Measurements from ENCODE around the gene ZFP90.

ZFP90 gene

DNA sequence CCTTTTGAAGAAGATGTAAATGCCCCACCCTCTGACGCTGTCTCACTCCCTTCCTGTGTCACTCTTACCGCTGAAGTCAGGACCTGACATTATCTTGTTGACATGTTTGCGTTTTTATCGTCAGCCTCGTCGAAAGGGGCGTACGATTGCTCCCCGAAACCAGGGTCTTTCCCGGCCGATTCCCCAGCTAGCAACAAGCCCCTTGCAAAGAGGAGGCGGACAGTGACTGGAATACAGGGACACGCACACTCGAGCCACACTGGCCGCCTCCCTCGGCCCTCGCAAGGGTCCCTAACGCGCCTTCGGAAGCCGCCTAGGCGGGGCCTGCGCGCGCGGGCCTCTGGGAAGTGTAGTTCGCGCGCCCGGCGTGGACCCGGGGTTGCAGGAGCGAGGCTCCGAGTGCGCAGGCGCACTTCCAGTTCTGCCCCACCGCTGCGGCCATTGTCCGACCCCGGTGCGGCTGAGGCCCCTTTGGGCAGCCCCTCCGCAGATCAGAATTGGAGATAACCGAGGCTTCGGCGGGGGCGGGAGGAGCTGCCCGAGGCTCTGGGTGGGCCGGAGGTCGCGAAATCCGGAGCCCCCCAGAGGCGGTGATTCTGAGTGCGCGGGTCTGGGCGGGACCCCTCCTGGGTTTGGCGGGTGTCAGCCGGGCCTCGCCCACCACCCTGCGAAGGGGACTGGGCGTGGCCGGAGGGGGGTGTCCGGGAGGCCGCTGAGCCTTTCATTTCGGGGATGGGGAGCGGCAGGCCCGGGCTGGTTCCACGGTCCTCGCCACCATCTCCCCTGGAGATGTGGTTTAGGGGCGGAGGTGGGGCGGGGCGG, at the start of gene ZFP90:
Gene ZFP90 (plus strand): TSS at position 412 of the 822 bp plus-strand sequence. CDS start 502 bp downstream, outside the sequence.
- TF ChIP-seq, protein P1, sequence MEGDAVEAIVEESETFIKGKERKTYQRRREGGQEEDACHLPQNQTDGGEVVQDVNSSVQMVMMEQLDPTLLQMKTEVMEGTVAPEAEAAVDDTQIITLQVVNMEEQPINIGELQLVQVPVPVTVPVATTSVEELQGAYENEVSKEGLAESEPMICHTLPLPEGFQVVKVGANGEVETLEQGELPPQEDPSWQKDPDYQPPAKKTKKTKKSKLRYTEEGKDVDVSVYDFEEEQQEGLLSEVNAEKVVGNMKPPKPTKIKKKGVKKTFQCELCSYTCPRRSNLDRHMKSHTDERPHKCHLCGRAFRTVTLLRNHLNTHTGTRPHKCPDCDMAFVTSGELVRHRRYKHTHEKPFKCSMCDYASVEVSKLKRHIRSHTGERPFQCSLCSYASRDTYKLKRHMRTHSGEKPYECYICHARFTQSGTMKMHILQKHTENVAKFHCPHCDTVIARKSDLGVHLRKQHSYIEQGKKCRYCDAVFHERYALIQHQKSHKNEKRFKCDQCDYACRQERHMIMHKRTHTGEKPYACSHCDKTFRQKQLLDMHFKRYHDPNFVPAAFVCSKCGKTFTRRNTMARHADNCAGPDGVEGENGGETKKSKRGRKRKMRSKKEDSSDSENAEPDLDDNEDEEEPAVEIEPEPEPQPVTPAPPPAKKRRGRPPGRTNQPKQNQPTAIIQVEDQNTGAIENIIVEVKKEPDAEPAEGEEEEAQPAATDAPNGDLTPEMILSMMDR (IDR thresholded peaks at IDR 0.05; ENCODE audit: low read depth, low read length) = no peak
- H3K36me3 ChIP-seq = peaks cover 49% of the 10 kb centered on the region
- peak within 1 kb of the TSS; percentile 95 for H3K27ac ChIP-seq
- DNase-seq = peak; percentile 91
- no peaks in the 10 kb centered on the region for H3K9me3 ChIP-seq (ENCODE audit: severe bottlenecking)
- no peaks in the 10 kb centered on the region for H3K27me3 ChIP-seq (ENCODE audit: insufficient read depth, low read depth, severe bottlenecking)
- H3K4me3 ChIP-seq (ENCODE audit: low read depth, low read length) = peak within 1 kb of the TSS; percentile 82

DNA sequence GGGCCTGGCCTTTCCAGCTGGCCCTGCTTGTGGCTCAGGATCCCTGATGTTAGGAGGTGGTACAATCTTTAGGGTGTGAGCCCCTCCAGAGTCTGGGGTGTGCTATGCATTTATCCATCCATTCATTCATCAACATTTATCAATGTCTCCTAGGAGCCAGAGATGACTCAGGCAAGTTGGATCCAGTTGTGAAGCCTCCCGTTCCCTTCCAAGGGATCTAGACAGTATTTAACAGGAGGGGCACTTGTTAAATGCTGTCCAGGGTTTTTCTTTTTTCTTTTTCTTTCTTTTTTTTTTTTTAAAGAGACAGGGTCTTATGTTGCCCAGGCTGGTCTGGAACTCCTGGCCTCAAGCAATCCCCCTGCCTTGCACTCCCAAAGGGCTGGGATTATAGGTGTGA, 48.7 kb upstream of the ZFP90 start:
- H3K36me3 ChIP-seq = no peaks in the 10 kb centered on the region
- TF ChIP-seq, protein P1 (IDR thresholded peaks at IDR 0.05; ENCODE audit: low read depth, low read length) = no peak
- H3K4me3 ChIP-seq (ENCODE audit: low read depth, low read length) = no peak overlapping the region
- no peak for DNase-seq
- no peaks in the 10 kb centered on the region for H3K9me3 ChIP-seq (ENCODE audit: severe bottlenecking)
- no peak overlapping the region for H3K27ac ChIP-seq
- no peaks in the 10 kb centered on the region for H3K27me3 ChIP-seq (ENCODE audit: insufficient read depth, low read depth, severe bottlenecking)

DNA sequence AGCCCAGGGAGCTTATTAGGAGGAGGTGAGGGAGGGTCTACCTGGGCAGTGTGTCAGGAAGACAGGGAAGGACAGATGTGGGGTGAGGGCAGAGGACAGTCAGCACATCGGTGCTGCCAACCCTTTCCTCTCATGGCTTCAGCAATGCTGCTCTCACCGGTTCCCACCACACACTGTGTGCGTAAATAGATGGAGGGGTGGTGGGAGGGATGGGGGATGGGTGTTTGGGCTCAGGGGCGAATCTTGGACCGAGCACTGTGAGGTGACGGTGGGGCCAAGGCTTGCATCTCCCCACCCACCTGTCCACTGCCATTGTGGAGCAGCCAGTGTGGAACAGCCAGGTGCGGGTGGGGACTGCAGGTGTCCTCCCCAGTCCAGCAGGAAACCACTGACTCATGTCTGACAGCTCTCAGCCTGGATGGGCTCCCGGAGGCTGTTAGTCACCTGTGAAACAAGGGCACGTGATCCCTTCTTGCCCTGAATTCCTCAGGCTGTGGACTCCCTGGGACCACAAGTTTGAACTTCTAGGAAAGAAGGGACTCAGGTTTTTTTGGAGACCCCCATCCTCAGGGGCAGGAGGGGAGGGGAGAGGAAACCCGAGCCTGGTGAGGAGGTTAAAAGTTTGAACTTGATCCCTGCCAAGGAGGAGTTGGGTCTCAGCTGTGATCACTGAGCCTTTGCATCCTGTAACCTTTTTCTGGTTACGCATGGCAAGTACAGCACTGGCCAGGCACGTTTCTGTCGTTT, 48.1 kb upstream of the ZFP90 start:
- no peak for DNase-seq
- Histone ChIP-seq H3K4me3 (ENCODE audit: low read depth, low read length) (no peak overlapping the region), H3K9me3 (ENCODE audit: severe bottlenecking) (no peaks in the 10 kb centered on the region), H3K27me3 (ENCODE audit: insufficient read depth, low read depth, severe bottlenecking) (no peaks in the 10 kb centered on the region), H3K27ac (no peak overlapping the region), H3K36me3 (no peaks in the 10 kb centered on the region)
- TF ChIP-seq, protein P1 (IDR thresholded peaks at IDR 0.05; ENCODE audit: low read depth, low read length) = no peak

DNA sequence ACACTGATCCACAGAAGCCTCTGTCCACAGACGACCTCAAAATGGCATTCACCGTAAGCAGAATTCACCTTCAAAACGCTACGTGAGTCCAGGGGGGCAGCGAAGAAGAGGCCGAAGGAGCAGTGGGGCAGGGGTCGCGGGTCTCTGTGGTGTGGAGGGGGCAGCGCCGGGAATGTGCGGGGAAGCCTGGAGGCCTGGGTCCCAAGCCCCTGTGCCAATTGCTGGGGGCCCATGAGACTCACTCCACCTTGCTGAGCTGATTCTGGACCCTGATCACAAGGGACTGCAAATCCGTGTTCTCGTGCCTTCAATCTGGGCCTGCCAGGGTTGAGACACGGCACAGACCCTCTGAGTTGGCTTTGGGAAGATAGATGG, 47.5 kb upstream of the ZFP90 start:
- TF ChIP-seq, protein P1 (IDR thresholded peaks at IDR 0.05; ENCODE audit: low read depth, low read length) = no peak
- H3K27ac ChIP-seq = no peak overlapping the region

DNA sequence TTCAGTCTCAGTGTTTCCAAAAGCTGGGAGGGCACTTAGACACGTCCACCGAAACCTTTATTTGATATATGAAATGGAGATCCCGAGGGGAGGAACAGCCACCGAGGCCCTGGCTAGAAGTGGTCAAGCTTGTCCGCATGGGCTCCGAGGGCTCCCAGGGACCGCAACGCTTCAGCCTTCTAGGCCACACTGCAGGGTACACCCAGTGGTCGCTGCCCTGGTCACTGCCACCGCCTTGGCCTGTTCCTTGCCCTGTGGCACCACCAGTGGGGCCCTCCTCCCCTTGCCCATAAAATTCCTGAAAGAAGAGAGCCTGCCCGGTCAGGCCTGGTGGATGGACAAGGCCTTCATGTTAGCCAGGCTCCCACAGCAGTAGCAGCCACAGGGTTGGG, 46.9 kb upstream of the ZFP90 start:
- Histone ChIP-seq H3K27ac (no peak overlapping the region), H3K9me3 (ENCODE audit: severe bottlenecking) (no peaks in the 10 kb centered on the region), H3K4me3 (ENCODE audit: low read depth, low read length) (no peak overlapping the region), H3K36me3 (no peaks in the 10 kb centered on the region), H3K27me3 (ENCODE audit: insufficient read depth, low read depth, severe bottlenecking) (no peaks in the 10 kb centered on the region)
- DNase-seq = no peak
- TF ChIP-seq, protein P1 (IDR thresholded peaks at IDR 0.05; ENCODE audit: low read depth, low read length) = no peak

More for the DNA sequence above, 47.5 kb upstream of the ZFP90 start:
- DNase-seq = no peak
- Histone ChIP-seq H3K36me3 (no peaks in the 10 kb centered on the region), H3K27me3 (ENCODE audit: insufficient read depth, low read depth, severe bottlenecking) (no peaks in the 10 kb centered on the region), H3K9me3 (ENCODE audit: severe bottlenecking) (no peaks in the 10 kb centered on the region), H3K4me3 (ENCODE audit: low read depth, low read length) (no peak overlapping the region)

Measured in WERI-Rb-1 (cell line).